H7 (cell line): ENCODE results near the gene MAST2. TPM values are rescaled to one million over a fixed set of nuclear protein-coding genes. Genes with fewer than 3 reads are reported as not detected.
"Not testable (repeated sequence)": the region's sequence is repeated elsewhere in the genome, so short reads cannot be mapped to it uniquely, and the experiment has no call there.

Source experiments
- DNase-seq: peaks from one replicate; pipeline ENCODE4 v3.0.0; 2012
- H3K27me3 ChIP-seq: 2 replicates; pipeline ENCODE4 v1.6.0; 2011; ENCODE audit warnings: mild to moderate bottlenecking, low read length; ENCODE audit not compliant: control insufficient read depth, insufficient read depth
- H3K36me3 ChIP-seq: replicated peaks from 2 replicates; pipeline ENCODE4 v1.5.1; 2011; ENCODE audit warnings: low read length; ENCODE audit not compliant: control insufficient read depth, insufficient read depth
- H3K4me3 ChIP-seq: 2 replicates; pipeline ENCODE4 v1.5.1; 2011; ENCODE audit warnings: low read depth, mild to moderate bottlenecking, control low read depth, low read length, moderate library complexity; ENCODE audit not compliant: insufficient read depth
- total RNA-seq: library from RNA; depleted of rRNA; stranded (reverse); fragments of >200 nt; shearing (Covaris generic); gene quantifications from 2 replicates; pipeline ENCODE4 v1.2.3, GENCODE V29; 2014

MAST2 gene
- total RNA-seq, 1 experiment from 2014 or later: 31.8 TPM

GRCh38 chr1:45828841-45829240 lies 25.4 kb downstream of the MAST2 start:
- H3K36me3 ChIP-seq: peaks cover 2% of the 10 kb centered on the region
- DNase-seq: no peak

GRCh38 chr1:45833361-45833760 lies 29.9 kb downstream of the MAST2 start:
- no peak for DNase-seq

More at GRCh38 chr1:45828841-45829240, 25.4 kb downstream of the MAST2 start:
- H3K4me3 ChIP-seq: no peak overlapping the region
- no peaks in the 10 kb centered on the region for H3K27me3 ChIP-seq

GRCh38 chr1:45834689-45835088 lies 31.3 kb downstream of the MAST2 start:
- no peak for DNase-seq
- Histone ChIP-seq H3K36me3 (peaks cover 1% of the 10 kb centered on the region; the same call in 1 of the 2 replicates), H3K4me3 (no peak overlapping the region), H3K27me3 (no peaks in the 10 kb centered on the region)

More at GRCh38 chr1:45833361-45833760, 29.9 kb downstream of the MAST2 start:
- Histone ChIP-seq H3K4me3 (no peak overlapping the region), H3K27me3 (no peaks in the 10 kb centered on the region), H3K36me3 (peaks cover 2% of the 10 kb centered on the region)

- Histone ChIP-seq H3K4me3 (no peak overlapping the region), H3K27me3 (no peaks in the 10 kb centered on the region), H3K36me3 (no peaks in the 10 kb centered on the region)
- no peak for DNase-seq
These were observed 33.0 kb downstream of the MAST2 start for GRCh38 chr1:45836451-45836850.

- not testable (repeated sequence) for DNase-seq, H3K4me3 ChIP-seq, H3K27me3 ChIP-seq, H3K36me3 ChIP-seq
These were observed 33.4 kb downstream of the MAST2 start for GRCh38 chr1:45836861-45837260.

GRCh38 chr1:45838322-45838721 lies 34.9 kb downstream of the MAST2 start:
- not testable (repeated sequence) for DNase-seq, H3K27me3 ChIP-seq, H3K4me3 ChIP-seq, H3K36me3 ChIP-seq

GRCh38 chr1:45840704-45841103 lies 37.3 kb downstream of the MAST2 start:
- no peaks in the 10 kb centered on the region for H3K27me3 ChIP-seq
- no peak for DNase-seq
- no peaks in the 10 kb centered on the region for H3K36me3 ChIP-seq
- no peak overlapping the region for H3K4me3 ChIP-seq

GRCh38 chr1:45842786-45843185 lies 39.4 kb downstream of the MAST2 start:
- Histone ChIP-seq H3K27me3 (no peaks in the 10 kb centered on the region), H3K4me3 (no peak overlapping the region)
- DNase-seq: no peak

GRCh38 chr1:45843474-45843905 lies 40.1 kb downstream of the MAST2 start:
- Histone ChIP-seq H3K4me3 (no peak overlapping the region), H3K27me3 (no peaks in the 10 kb centered on the region), H3K36me3 (no peaks in the 10 kb centered on the region)
- no peak for DNase-seq

More at GRCh38 chr1:45842786-45843185, 39.4 kb downstream of the MAST2 start:
- no peaks in the 10 kb centered on the region for H3K36me3 ChIP-seq

GRCh38 chr1:45844000-45844399 lies 40.6 kb downstream of the MAST2 start:
- not testable (repeated sequence) for H3K4me3 ChIP-seq, H3K36me3 ChIP-seq, DNase-seq, H3K27me3 ChIP-seq

- no peak for DNase-seq
- Histone ChIP-seq H3K36me3 (no peaks in the 10 kb centered on the region), H3K4me3 (no peak overlapping the region), H3K27me3 (no peaks in the 10 kb centered on the region)
These were observed 43.5 kb downstream of the MAST2 start for GRCh38 chr1:45846931-45847330.

GRCh38 chr1:45848097-45848496 lies 44.7 kb downstream of the MAST2 start:
- DNase-seq: no peak
- H3K4me3 ChIP-seq: no peak overlapping the region
- no peaks in the 10 kb centered on the region for H3K36me3 ChIP-seq
- H3K27me3 ChIP-seq: no peaks in the 10 kb centered on the region

GRCh38 chr1:45848714-45849113 lies 45.3 kb downstream of the MAST2 start:
- no peak for DNase-seq
- H3K4me3 ChIP-seq: no peak overlapping the region
- H3K36me3 ChIP-seq: no peaks in the 10 kb centered on the region
- H3K27me3 ChIP-seq: no peaks in the 10 kb centered on the region

GRCh38 chr1:45850017-45850416 lies 46.6 kb downstream of the MAST2 start:
- Histone ChIP-seq H3K27me3 (no peaks in the 10 kb centered on the region), H3K36me3 (no peaks in the 10 kb centered on the region), H3K4me3 (no peak overlapping the region)
- DNase-seq: no peak

GRCh38 chr1:45854724-45855123 lies 51.3 kb downstream of the MAST2 start:
- no peaks in the 10 kb centered on the region for H3K27me3 ChIP-seq
- peak; percentile 19 for DNase-seq
- no peaks in the 10 kb centered on the region for H3K36me3 ChIP-seq
- no peak overlapping the region for H3K4me3 ChIP-seq

GRCh38 chr1:45857101-45857700 lies 53.8 kb downstream of the MAST2 start:
- no peaks in the 10 kb centered on the region for H3K36me3 ChIP-seq
- no peak overlapping the region for H3K4me3 ChIP-seq
- DNase-seq: no peak
- H3K27me3 ChIP-seq: no peaks in the 10 kb centered on the region
